NCI-H748 (cell line): ENCODE results near the gene ASIC2.

Source experiments
- DNase-seq: peaks from one replicate; lab custom pipeline; 2025; ENCODE audit not compliant: unreplicated experiment; lab: John Stamatoyannopoulos, UW

The ASIC2 gene

GRCh38 chr17:33292981-33293867 lies at the start of gene ASIC2:
TSS of gene ASIC2 (minus strand) at chr17:33293295.
- DNase-seq: peak; percentile 55

GRCh38 chr17:33342025-33342424 lies 48.9 kb upstream of the ASIC2 start:
- DNase-seq: no peak

- no peak for DNase-seq
These were observed 45.1 kb upstream of the ASIC2 start for GRCh38 chr17:33338242-33338641.

- DNase-seq: no peak
These were observed 42.5 kb upstream of the ASIC2 start for GRCh38 chr17:33335491-33336173.

- DNase-seq: no peak
These were observed 41.6 kb upstream of the ASIC2 start for GRCh38 chr17:33334703-33335102.

- no peak for DNase-seq
These were observed 37.8 kb upstream of the ASIC2 start for GRCh38 chr17:33330877-33331276.

GRCh38 chr17:33328129-33328528 lies 35.0 kb upstream of the ASIC2 start:
- no peak for DNase-seq

GRCh38 chr17:33324736-33325135 lies 31.6 kb upstream of the ASIC2 start:
- no peak for DNase-seq

- DNase-seq: no peak
These were observed 29.0 kb upstream of the ASIC2 start for GRCh38 chr17:33322063-33322462.

GRCh38 chr17:33318241-33318640 lies 25.1 kb upstream of the ASIC2 start:
- DNase-seq: no peak

- DNase-seq: no peak
These were observed 23.7 kb upstream of the ASIC2 start for GRCh38 chr17:33316746-33317145.

- no peak for DNase-seq
These were observed 17.2 kb upstream of the ASIC2 start for GRCh38 chr17:33310296-33310695.

- DNase-seq: no peak
These were observed 10.2 kb upstream of the ASIC2 start for GRCh38 chr17:33303254-33303653.

GRCh38 chr17:33302394-33302793 lies 9.3 kb upstream of the ASIC2 start:
- DNase-seq: no peak

- DNase-seq: no peak
These were observed 7.1 kb upstream of the ASIC2 start for GRCh38 chr17:33300241-33300640.

- no peak for DNase-seq
These were observed 6.0 kb upstream of the ASIC2 start for GRCh38 chr17:33299115-33299514.

- DNase-seq: no peak
These were observed 4.5 kb upstream of the ASIC2 start for GRCh38 chr17:33297643-33298042.

GRCh38 chr17:33294994-33295393 lies 1.9 kb upstream of the ASIC2 start:
- DNase-seq: no peak

GRCh38 chr17:33292201-33292980 lies 704 bp downstream of the ASIC2 start:
- peak; percentile 44 for DNase-seq

- peak; percentile 37 for DNase-seq
These were observed 1.6 kb downstream of the ASIC2 start for GRCh38 chr17:33291248-33292200.
